ENCODE data around the gene GNA14.

Gene GNA14

GRCh38 chr9:77592476-77592875 is 55.6 kb downstream of the GNA14 start:
- Histone ChIP-seq H3K36me3 (ENCODE audit: control insufficient read depth in 2 of 2, insufficient read depth in 1 of 2, low read length in 2 of 2) (no peaks in the 10 kb centered on the region), H3K4me3 (ENCODE audit: low read depth, low read length) (no peak overlapping the region), H3K27ac (ENCODE audit: extremely low read depth, low read depth, low read length) (no peak overlapping the region), H3K9me3 (ENCODE audit: control insufficient read depth, insufficient read depth, low read depth, low read length) (no peaks in the 10 kb centered on the region), H3K4me1 (ENCODE audit: control insufficient read depth, insufficient read depth, low read length) (no peaks in the 10 kb centered on the region)
- ChIA-PET POLR2A (no interaction called here), CTCF (interaction anchor here (0.6 to 0.7 kb wide), 2 partner anchors 81 to 111 kb away, joined by 3 read pairs; no protein-coding TSS in a partner anchor)
- TF ChIP-seq INSM2 (tag by site-specific recombination; IDR thresholded peaks at IDR 0.05) (no peak), ZNF596 (tag by site-specific recombination; IDR thresholded peaks at IDR 0.05) (no peak), ZNF843 (tag by site-specific recombination; IDR thresholded peaks at IDR 0.05) (no peak), ZNF138 (tag by site-specific recombination; IDR thresholded peaks at IDR 0.05; ENCODE audit: borderline replicate concordance) (no peak), ZNF132 (tag by site-specific recombination; IDR thresholded peaks at IDR 0.05; ENCODE audit: borderline replicate concordance) (no peak), ZNF184 (tag by site-specific recombination; IDR thresholded peaks at IDR 0.05) (no peak), ZNF76 (tag by site-specific recombination; IDR thresholded peaks at IDR 0.05; ENCODE audit: borderline replicate concordance, low read depth) (no peak), ZNF626 (tag by site-specific recombination; IDR thresholded peaks at IDR 0.05) (no peak), GFI1B (tag by site-specific recombination; IDR thresholded peaks at IDR 0.05) (no peak), ZBTB21 (tag by site-specific recombination; IDR thresholded peaks at IDR 0.05) (no peak), ZBTB6 (tag by site-specific recombination; IDR thresholded peaks at IDR 0.05) (no peak), ZNF280C (tag by site-specific recombination; IDR thresholded peaks at IDR 0.05) (no peak), ZNF48 (tag by site-specific recombination; IDR thresholded peaks at IDR 0.05) (no peak), ZNF23 (tag by site-specific recombination; IDR thresholded peaks at IDR 0.05; ENCODE audit: borderline replicate concordance) (no peak), ZNF837 (tag by site-specific recombination; IDR thresholded peaks at IDR 0.05) (no peak), MYNN (tag by site-specific recombination; IDR thresholded peaks at IDR 0.05; ENCODE audit: borderline replicate concordance) (no peak), ZBTB17 (tag by site-specific recombination; IDR thresholded peaks at IDR 0.05) (no peak)
- TF ChIP-seq, protein P1, sequence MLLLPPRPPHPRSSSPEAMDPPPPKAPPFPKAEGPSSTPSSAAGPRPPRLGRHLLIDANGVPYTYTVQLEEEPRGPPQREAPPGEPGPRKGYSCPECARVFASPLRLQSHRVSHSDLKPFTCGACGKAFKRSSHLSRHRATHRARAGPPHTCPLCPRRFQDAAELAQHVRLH (tag by site-specific recombination; IDR thresholded peaks at IDR 0.05): no peak
- TF ChIP-seq, protein P2, sequence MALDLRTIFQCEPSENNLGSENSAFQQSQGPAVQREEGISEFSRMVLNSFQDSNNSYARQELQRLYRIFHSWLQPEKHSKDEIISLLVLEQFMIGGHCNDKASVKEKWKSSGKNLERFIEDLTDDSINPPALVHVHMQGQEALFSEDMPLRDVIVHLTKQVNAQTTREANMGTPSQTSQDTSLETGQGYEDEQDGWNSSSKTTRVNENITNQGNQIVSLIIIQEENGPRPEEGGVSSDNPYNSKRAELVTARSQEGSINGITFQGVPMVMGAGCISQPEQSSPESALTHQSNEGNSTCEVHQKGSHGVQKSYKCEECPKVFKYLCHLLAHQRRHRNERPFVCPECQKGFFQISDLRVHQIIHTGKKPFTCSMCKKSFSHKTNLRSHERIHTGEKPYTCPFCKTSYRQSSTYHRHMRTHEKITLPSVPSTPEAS (tag by site-specific recombination; IDR thresholded peaks at IDR 0.05): no peak
